ENCODE data around the gene CRHR2.

CRHR2 gene

DNA sequence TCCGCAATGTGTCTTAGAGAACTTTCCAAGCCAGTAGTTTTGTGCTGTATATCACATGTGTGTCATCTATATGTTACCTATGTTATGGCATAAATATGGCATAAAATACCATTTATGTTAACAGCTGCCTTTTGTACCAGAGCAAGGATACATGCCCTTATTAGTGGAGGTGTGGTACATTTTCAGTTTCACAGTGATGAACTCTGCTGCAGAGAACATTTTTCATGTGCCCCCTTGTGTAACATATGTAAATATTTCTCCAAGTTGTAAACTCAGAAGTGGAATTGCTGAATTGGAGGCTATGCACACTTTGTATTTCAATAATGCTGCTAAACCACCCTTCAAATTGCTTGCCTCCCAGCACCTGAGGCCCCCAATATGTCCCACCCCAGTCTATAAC lies 31.9 kb upstream of the CRHR2 start:
- H3K4me3 ChIP-seq (ENCODE audit: low read length), result no peak overlapping the region
- no peak for TF ChIP-seq ZNF274 (IDR thresholded peaks at IDR 0.05; ENCODE audit: low read depth, low read length)

DNA sequence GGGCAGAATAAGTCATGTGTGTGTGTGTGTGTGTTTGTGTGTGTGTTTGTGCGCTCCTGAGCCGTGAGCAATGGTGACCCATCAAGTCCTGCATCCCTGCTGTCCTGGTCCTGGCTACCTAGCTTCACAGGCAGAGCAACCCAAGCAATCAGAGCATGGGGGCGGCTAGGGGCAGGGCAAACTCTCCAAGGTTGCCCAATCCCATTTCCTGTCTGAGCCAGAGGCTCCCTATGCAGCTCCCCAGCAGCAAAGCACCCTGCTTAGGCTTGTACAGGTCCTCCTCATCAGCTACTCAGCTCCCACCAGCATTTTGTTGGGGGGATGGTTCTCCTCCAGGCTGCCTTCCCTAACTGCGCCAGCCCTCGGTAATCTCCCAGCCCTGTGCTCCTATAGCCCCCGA lies 31.1 kb upstream of the CRHR2 start:
- no peak overlapping the region for H3K4me3 ChIP-seq (ENCODE audit: low read length)
- no peak for TF ChIP-seq ZNF274 (IDR thresholded peaks at IDR 0.05; ENCODE audit: low read depth, low read length)

DNA sequence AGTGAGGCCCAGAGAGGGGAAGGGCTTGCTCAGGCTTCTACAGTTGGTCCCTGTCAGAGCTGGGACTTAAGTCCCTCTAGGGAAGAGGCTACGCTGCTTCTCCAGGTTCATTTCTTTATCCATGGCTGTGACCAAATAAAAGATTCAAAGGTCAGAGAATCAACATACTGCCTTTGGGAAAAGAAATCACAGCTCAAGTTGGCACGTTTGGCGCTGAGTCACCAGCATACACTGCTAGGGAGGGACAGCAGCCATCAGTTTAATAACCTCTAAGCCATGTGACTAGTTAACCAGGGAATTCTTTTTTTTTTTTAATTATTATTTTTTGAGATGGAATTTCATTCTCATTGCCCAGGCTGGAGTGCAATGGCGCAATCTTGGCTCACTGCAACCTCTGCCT lies 28.4 kb upstream of the CRHR2 start:
- H3K4me3 ChIP-seq (ENCODE audit: low read length), result no peak overlapping the region
- no peak for TF ChIP-seq ZNF274 (IDR thresholded peaks at IDR 0.05; ENCODE audit: low read depth, low read length)

DNA sequence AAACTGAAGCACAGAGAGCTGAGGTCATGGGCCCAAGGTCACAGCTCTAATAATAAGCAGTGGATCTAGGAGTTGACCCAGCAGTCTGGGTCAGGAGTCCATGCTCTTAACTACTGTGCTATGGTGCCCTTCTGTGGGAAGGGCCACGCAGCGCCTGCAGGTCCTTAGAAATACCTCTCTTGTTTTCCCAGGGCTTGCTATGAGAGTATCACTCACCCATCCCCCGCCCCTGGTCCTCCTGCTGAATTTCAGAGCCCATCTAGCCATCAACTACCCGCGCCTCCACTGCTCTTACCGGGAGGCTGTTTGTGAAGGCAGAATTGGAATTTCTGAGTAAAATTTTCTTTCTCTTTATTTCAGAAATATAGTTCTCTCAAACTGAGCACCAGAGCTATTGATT lies 27.3 kb upstream of the CRHR2 start:
- TF ChIP-seq ZNF274 (IDR thresholded peaks at IDR 0.05; ENCODE audit: low read depth, low read length), result no peak
- no peak overlapping the region for H3K4me3 ChIP-seq (ENCODE audit: low read length)

DNA sequence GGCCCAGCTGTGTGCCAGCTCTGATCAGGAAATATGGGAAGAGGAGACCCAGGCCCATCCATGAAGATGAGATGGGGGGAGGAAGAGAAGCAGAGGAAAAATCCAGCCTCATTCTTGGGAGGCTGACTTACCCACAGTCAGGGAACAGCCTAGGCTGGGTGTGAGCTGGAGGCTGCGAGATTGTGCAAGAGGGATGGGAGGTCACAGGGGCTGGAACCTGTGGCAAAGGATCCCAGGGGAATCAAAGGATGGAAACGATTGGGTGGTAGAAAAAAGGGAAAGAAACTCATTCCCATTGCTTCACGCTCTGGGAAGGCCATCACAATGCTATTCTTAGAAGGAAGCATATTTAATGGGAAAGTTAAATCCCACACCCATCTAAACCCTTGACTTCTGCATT lies 26.7 kb upstream of the CRHR2 start:
- TF ChIP-seq ZNF274 (IDR thresholded peaks at IDR 0.05; ENCODE audit: low read depth, low read length), result no peak
- no peak overlapping the region for H3K4me3 ChIP-seq (ENCODE audit: low read length)

DNA sequence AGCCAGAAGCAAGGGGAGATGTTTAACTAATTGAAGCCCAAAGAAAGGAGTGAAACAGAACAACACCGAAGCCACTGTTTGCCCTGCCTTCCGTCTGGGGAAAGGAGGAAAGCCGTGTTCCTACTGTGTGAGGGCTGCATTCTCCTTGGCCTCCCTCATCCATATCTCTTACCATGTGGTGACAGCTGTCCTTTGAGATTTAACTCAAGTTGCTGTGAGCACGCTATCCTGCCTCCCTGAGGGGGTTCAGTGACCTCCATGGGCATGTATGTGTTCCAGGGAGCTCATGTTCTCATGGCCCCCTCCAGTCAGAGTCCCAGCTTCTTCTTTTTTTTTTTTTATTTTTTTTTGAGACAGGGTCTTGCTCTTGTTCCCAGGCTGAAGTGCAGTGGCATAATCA lies 26.2 kb upstream of the CRHR2 start:
- TF ChIP-seq ZNF274 (IDR thresholded peaks at IDR 0.05; ENCODE audit: low read depth, low read length), result no peak
- H3K4me3 ChIP-seq (ENCODE audit: low read length), result no peak overlapping the region

DNA sequence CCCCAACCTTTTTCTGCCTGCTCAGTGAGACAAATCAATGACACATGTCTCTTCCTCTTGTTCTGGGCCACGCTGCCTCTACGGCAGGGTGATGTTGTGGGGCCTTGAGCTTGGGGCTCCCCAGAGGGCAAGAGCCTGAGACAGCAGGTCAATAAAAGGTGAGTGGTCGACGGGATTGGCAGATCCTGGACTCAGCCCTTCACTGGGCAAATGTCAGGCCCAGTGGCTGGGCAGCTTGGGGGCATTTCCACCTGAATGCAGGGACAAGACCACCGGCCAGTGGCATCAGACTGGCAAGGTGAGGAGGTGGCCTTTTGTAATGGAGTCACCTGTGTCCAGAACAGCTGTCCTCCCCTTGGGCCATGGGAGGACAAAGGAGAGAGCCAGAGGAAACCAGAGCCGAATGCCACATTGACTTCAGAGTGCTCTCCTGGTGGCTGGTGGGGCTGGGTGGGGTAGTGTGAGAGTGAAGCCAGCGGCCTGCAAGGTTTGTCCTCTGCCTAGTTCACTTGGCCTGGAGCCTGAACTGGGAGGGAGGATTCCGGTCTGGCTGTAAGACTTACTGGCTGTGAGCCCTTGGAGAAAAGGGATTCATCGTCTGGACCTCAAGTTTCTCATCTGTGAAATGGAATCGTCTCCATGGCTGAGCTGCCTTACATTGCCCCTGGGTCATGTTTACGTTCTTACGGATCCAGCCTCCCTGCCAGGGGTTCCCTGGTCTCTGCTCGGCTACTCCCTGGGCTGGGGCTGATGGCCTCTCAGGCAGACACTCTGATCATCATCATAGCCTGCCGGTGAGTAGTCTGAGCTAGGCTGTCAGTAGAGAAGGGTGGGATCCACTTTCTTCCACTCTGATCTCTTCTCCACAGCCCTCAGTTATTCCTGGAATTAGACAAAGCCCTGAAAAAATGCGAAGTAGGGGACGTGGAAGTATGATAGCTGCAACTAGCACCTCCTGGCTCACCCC lies 25.4 kb upstream of the CRHR2 start:
- no peak overlapping the region for H3K4me3 ChIP-seq (ENCODE audit: low read length)
- no peak for TF ChIP-seq ZNF274 (IDR thresholded peaks at IDR 0.05; ENCODE audit: low read depth, low read length)

DNA sequence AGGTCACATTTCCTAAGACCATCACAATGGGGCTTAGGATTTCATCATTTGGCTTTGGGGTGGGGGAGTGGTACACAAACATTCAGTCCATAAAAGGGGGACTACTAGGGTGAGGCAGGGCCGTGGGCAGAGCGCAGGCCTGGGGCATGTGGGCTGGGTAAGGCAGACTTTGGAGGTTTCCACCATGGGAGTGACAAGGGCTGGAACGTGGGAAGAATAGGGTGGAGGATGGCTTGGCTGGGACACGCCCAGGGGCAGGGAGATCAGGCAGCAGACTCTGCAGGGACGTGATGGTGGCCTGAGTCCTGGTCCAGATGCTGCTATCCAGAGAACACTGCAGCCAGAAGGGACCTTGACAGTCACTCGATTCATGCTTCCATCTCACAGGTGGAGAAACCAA lies 24.7 kb upstream of the CRHR2 start:
- no peak for TF ChIP-seq ZNF274 (IDR thresholded peaks at IDR 0.05; ENCODE audit: low read depth, low read length)
- no peak overlapping the region for H3K4me3 ChIP-seq (ENCODE audit: low read length)

DNA sequence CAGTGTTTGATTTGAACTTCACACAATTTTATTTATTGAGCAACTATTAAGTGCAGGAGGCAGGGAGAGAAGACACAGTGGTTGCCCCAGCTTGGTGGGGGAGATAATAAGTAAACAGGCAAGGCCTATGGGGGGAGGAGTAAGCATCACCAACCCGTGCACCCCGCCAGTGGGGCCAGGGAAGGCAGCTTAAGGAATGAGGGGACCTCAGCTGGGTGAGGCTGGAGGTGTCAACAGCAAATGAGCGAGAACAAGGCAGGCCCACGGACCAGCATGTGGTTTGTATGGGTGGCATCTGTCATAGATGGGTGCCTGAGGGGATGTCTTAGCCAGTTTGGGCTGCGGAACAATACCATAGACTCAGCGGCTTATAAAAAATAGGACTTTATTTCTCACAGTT lies 24.1 kb upstream of the CRHR2 start:
- no peak overlapping the region for H3K4me3 ChIP-seq (ENCODE audit: low read length)
- no peak for TF ChIP-seq ZNF274 (IDR thresholded peaks at IDR 0.05; ENCODE audit: low read depth, low read length)

DNA sequence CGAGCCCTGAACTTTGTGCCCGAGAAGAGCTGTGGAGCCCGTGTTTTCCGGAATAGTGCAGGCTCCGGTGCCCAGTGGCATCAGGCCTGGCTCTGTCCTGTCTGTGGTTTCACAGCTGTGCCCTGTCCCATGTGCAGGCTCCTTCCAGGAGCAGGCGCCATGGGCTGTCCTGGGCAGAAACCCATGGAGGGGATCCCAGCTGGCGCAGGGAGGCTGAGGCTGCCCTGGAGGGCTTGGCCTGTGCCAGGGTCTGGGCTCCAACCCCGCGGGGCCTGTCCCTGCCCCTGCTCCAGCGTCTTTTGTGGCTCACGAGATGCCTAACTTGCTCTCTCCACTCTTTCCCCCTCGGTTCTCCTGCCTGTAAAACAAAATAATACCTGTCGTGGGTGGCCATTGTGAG lies 23.3 kb upstream of the CRHR2 start:
- TF ChIP-seq ZNF274 (IDR thresholded peaks at IDR 0.05; ENCODE audit: low read depth, low read length), result no peak
- no peak overlapping the region for H3K4me3 ChIP-seq (ENCODE audit: low read length)

DNA sequence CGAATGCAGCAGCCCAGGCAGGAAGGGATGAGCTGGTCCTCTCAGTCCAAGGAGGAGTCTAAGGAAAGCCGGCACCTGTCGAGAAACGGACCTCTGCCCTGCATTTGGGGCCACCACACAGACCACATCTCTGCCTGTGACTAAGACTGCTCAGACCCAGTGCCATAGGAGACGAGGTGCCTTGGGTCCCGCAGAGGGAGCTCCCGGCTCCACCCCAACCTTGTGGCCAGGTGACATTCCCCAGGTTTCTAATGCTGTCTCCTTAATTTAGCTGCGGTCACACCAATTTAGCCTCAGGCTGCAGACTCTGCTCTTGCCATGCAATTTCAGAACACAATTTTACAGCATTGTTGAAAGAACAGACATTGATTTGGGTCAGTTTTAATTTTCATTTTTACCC lies 22.8 kb upstream of the CRHR2 start:
- no peak overlapping the region for H3K4me3 ChIP-seq (ENCODE audit: low read length)
- TF ChIP-seq ZNF274 (IDR thresholded peaks at IDR 0.05; ENCODE audit: low read depth, low read length), result no peak

DNA sequence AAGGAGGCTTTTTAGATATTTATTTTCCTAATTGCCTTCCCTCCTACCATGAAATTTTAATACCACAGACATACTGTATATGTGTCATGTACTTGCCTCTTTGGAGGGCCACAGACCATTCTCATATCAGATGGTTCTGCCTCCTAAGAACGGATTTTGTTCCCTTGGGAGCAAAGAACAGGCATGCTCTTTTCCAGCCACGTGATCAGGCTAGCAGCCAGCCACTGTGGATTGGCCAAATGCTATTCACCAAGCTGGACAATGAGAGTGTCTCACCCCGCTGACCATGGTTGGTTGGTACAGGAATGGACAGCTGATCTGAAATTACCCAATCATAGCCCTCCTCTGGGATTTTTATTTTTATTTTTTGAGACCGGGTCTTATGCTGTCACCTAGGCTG lies 21.5 kb upstream of the CRHR2 start:
- no peak for TF ChIP-seq ZNF274 (IDR thresholded peaks at IDR 0.05; ENCODE audit: low read depth, low read length)

DNA sequence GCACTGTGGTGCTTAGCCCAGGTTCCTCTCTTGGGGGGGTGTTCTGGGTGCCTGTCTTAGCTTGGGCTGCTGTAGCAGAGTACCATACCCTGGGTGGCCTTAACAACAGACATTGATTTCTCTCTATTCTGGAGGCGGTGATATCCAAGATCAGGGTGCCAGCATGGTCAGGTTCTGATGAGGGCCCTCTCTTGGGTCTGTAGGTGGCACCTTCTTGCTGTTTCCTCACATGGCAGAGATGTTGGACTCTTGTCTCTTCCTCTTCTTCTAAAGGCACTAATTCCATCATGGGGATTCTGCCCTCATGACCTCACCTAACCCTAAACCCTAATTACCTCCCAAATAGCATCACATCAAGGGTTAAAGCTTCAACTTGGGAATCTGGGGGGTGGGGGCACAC lies 19.9 kb upstream of the CRHR2 start:
- no peak for TF ChIP-seq ZNF274 (IDR thresholded peaks at IDR 0.05; ENCODE audit: low read depth, low read length)

More for the DNA sequence above, 21.5 kb upstream of the CRHR2 start:
- no peak overlapping the region for H3K4me3 ChIP-seq (ENCODE audit: low read length)

DNA sequence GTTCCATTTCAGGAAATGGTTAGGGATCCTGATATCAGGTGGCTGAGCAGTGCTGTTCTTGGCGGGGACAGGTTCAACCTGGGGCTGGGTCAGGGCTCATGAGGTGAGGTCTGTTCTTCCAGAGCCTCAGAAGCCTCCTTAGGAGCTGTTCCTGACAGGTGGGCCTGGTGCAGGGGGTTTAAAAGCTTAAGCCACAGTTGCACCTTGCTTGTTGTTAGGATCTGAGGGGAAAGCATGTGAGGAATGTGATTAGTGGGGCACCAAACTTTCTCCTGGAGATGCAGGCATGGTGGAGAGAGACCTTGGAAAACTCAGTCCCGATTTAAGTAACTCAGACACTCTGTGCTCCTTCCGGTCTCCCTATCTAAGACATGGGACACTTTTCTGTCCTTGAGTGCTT lies 18.7 kb upstream of the CRHR2 start:
- no peak for TF ChIP-seq ZNF274 (IDR thresholded peaks at IDR 0.05; ENCODE audit: low read depth, low read length)
- H3K4me3 ChIP-seq (ENCODE audit: low read length), result no peak overlapping the region

More for the DNA sequence above, 19.9 kb upstream of the CRHR2 start:
- no peak overlapping the region for H3K4me3 ChIP-seq (ENCODE audit: low read length)

DNA sequence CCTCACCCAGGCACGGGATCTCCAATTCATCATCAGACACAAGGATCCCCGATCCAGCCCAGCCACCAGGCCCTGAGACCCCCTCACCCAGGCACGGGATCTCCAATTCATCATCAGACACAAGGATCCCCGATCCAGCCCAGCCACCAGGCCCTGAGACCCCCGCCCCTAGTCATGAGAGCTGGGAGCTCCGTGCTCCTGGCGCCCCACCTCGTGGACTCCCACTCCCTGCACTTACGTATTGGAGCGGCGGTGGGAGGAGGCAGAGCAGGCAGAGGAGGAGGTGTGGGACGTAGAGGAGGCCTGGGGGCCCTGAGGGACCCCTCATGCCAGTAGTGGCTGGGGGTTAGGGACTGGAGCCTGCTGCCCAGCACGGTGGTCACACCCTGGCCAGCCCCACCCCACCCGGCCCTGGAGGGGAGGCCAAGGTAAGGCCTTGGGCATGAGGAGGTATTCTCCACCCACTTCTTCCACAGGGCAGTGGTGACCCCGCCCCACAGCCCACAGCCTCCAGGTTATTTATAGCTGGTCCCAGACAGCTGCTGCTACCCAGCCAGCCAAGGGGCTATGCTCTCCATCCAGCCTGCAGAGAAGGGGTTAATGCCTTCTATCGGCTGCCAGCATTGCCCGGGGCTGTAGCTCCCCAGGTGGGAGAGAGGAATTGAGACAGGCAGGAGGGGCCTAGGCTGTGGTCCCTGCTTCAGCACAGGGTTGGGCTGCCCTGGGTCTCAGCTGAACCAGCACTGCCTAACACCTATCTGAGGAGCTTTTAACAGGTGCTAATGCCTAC lies 17.6 kb upstream of the CRHR2 start:
- TF ChIP-seq ZNF274 (IDR thresholded peaks at IDR 0.05; ENCODE audit: low read depth, low read length), result no peak

More for the DNA sequence above, 17.6 kb upstream of the CRHR2 start:
- H3K4me3 ChIP-seq (ENCODE audit: low read length), result no peak overlapping the region
